HG03095 (cell line): ENCODE results near the gene PPIB.
A peak's percentile ranks its signal among the peaks of the same experiment; 100 is the strongest.

Source experiments
- ATAC-seq: cut with Tn5 transposase; IDR thresholded peaks from one replicate; pipeline ENCODE4 v1.9.1; 2021; ENCODE audit warnings: moderate library complexity; ENCODE audit not compliant: unreplicated experiment

Gene PPIB

GRCh38 chr15:64158363-64159134 lies 4.3 kb downstream of the PPIB start:
- ATAC-seq = no peak

GRCh38 chr15:64157599-64158125 lies 5.2 kb downstream of the PPIB start:
- ATAC-seq = no peak

GRCh38 chr15:64156652-64157331 lies 6.0 kb downstream of the PPIB start:
- no peak for ATAC-seq

- no peak for ATAC-seq
Observed at GRCh38 chr15:64155802-64156651, 6.8 kb downstream of the PPIB start.

- ATAC-seq = peak; percentile 52
Observed at GRCh38 chr15:64153480-64154367, 9.1 kb downstream of the PPIB start.

- ATAC-seq = no peak
Observed at GRCh38 chr15:64152507-64153387, 10.1 kb downstream of the PPIB start.

GRCh38 chr15:64151727-64152506 lies 10.9 kb downstream of the PPIB start, which contains the start of gene SNX22:
SNX22 (plus strand) TSS chr15:64151731; CDS start chr15:64151776, 45 bp downstream.
- ATAC-seq = no peak

GRCh38 chr15:64149893-64150578 lies 12.8 kb downstream of the PPIB start:
- ATAC-seq = no peak

- no peak for ATAC-seq
Observed at GRCh38 chr15:64149424-64149823, 13.4 kb downstream of the PPIB start.

- no peak for ATAC-seq
Observed at GRCh38 chr15:64148581-64148980, 14.2 kb downstream of the PPIB start.

- ATAC-seq = no peak
Observed at GRCh38 chr15:64148168-64148567, 14.7 kb downstream of the PPIB start.

- no peak for ATAC-seq
Observed at GRCh38 chr15:64146885-64147681, 15.7 kb downstream of the PPIB start.

- no peak for ATAC-seq
Observed at GRCh38 chr15:64146520-64146884, 16.3 kb downstream of the PPIB start.

GRCh38 chr15:64146041-64146440 lies 16.8 kb downstream of the PPIB start:
- no peak for ATAC-seq

GRCh38 chr15:64144565-64145281 lies 18.1 kb downstream of the PPIB start:
- peak; percentile 63 for ATAC-seq

- ATAC-seq = no peak
Observed at GRCh38 chr15:64144192-64144564, 18.6 kb downstream of the PPIB start.

- no peak for ATAC-seq
Observed at GRCh38 chr15:64143276-64143675, 19.5 kb downstream of the PPIB start.
